DMS79 treated with DMSO at 0.1 percent for 48 hours (cell line): Measurements from ENCODE around the gene PSG5.
"Not testable (repeated sequence)": the region's sequence is repeated elsewhere in the genome, so short reads cannot be mapped to it uniquely, and the experiment has no call there.

Experiments
- DNase-seq: peaks from one replicate; lab custom pipeline; 2025; lab: John Stamatoyannopoulos, UW

The PSG5 gene

DNA sequence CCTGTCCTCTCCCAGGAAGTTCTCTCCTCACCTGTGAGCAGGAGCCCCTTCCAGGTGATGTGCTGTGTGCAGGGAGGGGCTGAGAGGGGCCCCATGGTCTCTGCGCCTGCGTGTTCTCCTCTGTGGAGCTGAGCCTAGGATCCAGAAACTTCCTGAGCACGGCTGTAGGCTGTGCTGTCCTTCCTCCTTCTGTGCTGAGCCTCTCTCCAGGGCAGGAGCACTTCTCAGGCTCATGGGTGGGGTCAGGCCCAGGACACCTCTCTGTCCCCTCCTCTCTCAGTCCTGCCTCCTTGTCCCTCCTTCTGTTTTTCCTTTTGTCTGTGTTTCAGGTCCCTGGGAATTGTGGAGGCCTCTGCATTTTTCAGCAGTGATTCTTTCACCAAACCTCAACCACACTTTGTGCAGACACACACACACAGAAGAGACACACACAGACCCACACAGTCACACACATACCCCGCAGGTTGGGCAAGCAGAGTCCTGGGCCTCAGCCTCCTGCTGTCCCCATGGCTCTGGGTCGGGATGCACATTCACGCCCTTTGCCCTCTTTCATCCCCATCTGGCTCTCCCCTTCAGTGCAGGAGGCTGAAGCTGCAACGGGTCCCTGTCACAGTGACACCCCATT lies at the start of gene PSG5:
TSS of gene PSG5 (minus strand) at position 226 of the 625 bp plus-strand sequence. CDS start at position 95, 131 bp downstream.
- DNase-seq, result not testable (repeated sequence)

GRCh38 chr19:43235686-43236085 lies 49.4 kb upstream of the PSG5 start:
- not testable (repeated sequence) for DNase-seq

- no peak for DNase-seq
These were observed 43.0 kb upstream of the PSG5 start for GRCh38 chr19:43229315-43229714.

DNA sequence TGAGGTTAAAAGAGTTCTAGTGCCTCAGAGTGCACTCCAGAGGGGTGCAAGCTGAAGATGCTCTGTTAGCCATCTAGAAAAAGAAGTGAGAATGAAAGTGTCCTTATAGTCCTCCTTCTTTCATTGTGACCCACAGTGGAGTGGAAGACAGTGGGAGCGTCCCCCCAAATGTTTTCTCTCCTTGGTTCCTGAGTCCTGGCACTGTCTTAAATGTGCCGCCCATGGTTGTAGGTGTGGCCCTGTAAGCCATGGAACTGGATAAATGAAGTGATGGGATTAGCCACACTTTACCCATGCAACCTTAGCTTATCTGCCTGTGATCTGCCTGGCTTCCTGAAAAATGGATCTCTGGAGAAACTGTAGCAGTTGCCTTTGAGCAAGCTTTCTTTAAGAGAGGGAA lies 42.4 kb upstream of the PSG5 start:
- DNase-seq, result not testable (repeated sequence)

DNA sequence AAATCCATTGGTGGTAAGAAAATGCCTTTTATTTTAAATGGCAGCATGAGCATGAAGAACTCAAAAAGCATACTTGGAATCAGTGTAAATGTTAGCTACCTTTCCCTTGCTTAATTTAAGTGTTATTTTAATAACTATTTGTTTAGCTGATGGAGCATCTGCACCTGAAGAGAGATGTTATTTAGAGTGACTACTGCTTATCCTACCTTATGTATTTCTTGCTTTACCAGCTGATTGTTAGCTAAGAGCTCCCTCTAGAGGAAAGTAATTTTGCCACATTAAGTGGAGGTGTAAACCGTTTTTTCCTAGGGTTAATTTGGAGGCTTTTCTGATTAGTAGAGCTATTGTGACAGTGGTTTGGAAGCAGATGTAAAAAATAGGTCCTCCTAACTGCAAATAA lies 40.6 kb upstream of the PSG5 start:
- not testable (repeated sequence) for DNase-seq

DNA sequence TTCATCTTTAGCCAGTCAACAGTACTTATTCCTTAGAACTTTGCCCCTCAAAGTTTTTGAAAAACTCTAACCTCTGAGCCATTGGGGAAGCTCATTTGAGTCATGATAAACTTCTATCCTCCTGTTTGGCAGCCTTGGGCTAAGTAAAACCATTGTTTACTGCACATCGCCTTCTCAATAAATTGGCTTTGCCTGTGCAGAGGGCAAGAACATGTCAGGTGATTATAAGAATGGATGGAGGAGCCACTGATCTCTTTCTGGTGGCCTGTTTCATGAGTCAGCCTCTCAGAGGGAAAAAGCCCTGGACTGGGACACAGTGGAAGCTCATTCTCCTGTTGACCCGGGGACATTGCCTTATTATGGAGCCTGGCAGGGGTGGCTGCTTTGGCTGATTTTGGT lies 38.5 kb upstream of the PSG5 start:
- DNase-seq, result no peak

DNA sequence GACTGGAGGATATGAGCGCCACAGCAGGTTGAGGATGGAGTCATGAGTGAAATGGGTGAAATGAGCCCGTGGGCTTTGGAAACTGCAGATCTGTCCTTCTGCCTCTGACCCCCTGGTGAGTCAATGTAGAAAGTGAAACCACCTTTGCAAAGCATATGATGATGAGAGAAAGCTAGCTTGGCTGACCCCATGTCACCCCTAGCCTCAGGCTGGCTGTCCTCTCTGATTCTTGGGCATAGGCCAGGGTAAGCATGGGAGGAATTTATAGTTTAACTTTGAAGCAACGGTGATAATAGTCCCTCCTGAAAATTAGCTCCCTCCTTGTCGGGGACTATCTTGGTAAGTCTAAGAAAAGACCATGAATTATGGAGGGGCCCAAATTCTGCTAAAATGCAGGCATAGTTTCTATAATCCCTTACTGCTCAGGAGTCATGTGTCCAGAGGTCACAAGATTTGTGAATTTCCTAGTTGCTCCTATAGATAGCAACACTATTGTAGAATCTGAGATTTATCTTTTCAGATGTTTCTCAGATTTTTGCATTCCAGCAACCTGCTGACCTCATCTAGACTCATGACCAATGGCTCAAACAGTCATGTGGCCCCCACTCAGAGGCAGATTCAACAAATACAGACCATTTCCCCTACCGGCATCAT lies 38.0 kb upstream of the PSG5 start:
- DNase-seq, result not testable (repeated sequence)

GRCh38 chr19:43221891-43222290 lies 35.6 kb upstream of the PSG5 start:
- not testable (repeated sequence) for DNase-seq

DNA sequence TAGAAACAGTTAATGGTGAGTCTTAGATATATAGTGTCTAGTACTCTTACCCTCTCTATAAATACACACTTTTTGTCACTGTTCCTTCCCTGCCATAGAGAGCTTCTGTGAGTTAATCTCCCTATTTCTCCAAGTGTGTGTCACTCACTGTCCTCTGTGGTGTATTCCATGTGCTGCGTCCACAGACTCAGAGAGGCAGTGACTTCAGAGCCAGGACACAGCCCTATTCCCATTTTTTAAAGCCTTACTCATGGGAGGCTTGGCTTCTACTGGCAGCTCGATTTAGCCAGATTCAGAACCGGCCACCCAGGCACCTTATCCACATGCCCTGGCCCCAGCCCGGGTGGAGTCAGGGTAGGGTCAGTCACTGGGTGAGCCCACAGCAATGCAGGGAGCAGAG lies 32.8 kb upstream of the PSG5 start:
- not testable (repeated sequence) for DNase-seq

- DNase-seq, result not testable (repeated sequence)
These were observed 29.5 kb upstream of the PSG5 start for GRCh38 chr19:43215881-43216280.

GRCh38 chr19:43207991-43208390 lies 21.7 kb upstream of the PSG5 start:
- DNase-seq, result no peak

- DNase-seq, result not testable (repeated sequence)
These were observed 20.8 kb upstream of the PSG5 start for GRCh38 chr19:43207174-43207573.

- not testable (repeated sequence) for DNase-seq
These were observed 19.3 kb upstream of the PSG5 start, which contains the start of gene PSG4 for GRCh38 chr19:43205471-43206105. Gene PSG4, minus strand, starts transcription at chr19:43205638. Its CDS starts 102 bp downstream, at chr19:43205536.

DNA sequence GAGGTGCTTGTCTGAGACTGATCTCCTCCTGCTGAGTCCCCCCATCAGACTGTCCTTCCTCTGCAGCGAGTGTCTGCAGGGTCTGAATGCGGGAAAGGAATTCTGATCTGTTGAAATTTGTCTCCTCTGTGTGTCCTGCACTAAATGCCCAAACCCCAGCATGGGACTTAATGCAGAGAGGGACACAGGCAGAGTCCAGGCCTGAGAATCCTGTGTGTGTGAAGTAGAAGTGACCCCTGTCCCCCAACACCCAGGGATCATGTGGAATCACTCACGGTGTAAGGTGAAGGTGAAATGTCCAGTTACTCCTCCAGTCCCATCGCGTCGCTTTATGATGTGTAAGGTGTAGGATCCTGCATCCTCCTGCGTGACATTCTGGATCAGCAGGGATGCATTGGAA lies 17.3 kb upstream of the PSG5 start:
- DNase-seq, result not testable (repeated sequence)

GRCh38 chr19:43201891-43202290 lies 15.6 kb upstream of the PSG5 start:
- DNase-seq, result not testable (repeated sequence)

DNA sequence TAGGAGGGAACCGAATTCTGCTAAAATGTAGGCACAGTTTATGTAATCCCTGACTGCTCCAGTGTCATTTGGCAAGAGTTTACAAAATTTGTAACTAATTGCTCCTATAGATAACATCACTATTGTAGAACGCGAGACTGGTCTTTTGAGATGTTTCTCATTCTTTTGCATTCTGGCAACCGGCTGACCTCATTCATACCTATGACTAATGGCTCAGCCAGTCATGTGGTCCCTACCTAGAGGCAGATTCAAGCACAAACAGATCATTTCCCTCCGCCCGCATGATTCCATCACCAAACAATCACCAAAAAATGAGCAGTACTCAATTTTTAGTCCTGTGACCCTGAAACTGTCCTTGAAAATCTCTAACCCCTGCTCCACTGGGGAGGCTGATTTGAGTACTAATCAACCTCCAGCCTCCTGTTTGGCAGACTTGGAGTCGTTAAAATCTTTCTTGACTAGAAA lies 15.0 kb upstream of the PSG5 start:
- DNase-seq, result not testable (repeated sequence)

- DNase-seq, result not testable (repeated sequence)
These were observed 12.5 kb upstream of the PSG5 start for GRCh38 chr19:43198686-43199419.

- DNase-seq, result not testable (repeated sequence)
These were observed 11.5 kb upstream of the PSG5 start for GRCh38 chr19:43197666-43198397.

DNA sequence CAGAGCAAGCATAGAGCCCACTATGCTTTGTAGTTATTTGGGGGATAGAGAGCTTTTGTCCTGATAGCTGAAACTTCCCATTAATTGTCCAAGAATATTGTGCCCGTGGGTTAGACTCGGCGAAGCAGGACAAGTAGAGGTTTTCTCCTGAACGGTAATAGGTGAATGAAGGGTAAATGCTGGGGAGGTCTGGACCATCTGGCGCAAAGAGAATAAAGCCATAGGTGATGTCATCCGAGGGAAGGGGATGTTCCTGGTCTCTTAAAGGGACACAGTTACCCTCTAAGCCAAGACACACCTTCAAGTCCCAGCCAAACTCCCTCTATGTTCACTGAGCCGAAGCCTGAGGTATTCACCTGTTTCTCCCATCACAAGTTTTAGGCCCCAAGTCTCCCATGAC lies 8.1 kb upstream of the PSG5 start:
- not testable (repeated sequence) for DNase-seq

DNA sequence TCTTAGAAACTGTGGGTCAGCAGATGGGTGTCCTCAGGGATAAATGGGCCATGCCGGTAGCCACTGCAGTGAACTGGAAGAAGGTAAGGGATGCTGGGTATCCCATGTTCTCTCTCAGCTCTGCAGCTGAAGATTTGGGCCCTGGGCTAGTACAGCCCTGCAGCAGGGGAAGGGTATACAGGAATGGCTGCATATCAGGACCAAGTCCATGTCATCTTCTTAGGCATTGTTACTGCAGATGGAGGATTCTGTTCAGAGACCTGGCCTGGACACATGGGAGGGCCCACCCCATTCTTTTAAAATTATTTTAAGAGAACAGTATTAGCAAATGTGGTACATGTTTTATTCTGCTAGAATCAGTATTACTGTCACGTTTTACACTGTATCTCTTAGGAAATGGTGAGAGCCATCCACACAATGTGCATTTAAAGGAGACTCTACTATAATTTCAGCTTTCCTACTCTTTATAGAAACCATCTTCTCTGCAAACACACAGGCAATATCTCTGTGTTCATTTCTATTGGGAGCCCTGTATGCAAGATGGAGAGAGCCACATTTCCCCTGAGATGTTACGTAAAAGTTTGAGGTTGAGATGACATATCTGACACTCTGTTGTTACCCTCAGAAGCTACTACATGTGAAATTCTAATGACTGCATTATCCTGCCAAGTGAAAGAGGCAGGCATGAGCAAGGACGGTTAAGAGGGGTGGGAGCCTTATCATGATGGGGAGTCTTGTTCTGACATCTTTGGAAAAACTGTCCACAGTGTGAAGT lies 6.2 kb upstream of the PSG5 start:
- DNase-seq, result not testable (repeated sequence)

DNA sequence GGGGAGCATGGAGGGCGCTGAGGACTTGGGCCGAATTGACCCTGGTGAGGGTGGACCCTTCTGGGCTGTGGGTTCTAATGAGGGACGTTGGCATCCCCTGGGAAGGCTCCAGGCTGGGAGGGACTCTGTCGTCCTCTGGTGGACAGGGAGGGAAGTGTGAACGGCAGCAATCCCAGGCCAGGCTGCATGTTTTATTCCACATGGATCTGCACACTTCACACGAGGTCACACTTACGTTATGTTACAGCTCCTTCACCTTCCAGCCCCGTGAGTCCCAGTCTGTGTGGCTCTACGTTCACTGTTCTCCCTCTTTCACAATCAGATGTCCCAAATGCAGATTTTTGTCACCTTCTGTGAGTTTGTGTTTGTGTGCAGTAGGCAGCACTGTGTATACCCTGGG lies 1.8 kb upstream of the PSG5 start:
- DNase-seq, result not testable (repeated sequence)
